GM10248 (cell line): ENCODE data around the gene SZT2.
"Not testable (repeated sequence)": the region's sequence is repeated elsewhere in the genome, so short reads cannot be mapped to it uniquely, and the experiment has no call there.

Source experiments
- CTCF ChIA-PET: fragments of 300-600 bp; sonication (Branson Sonifier 250); formaldehyde crosslinking; extraction: SDS; loops from one replicate; lab custom pipeline; 2021; ENCODE audit warnings: antibody characterized with exemption; lab: Yijun Ruan, JAX
- POLR2A ChIA-PET: fragments of 350-650 bp; sonication (Branson Sonifier 250); formaldehyde crosslinking; extraction: SDS; loops from one replicate; lab custom pipeline; 2020; ENCODE audit warnings: antibody characterized with exemption; lab: Yijun Ruan, JAX
- DNase-seq: peaks from one replicate; pipeline ENCODE4 v3.0.0; 2012; ENCODE audit errors: extremely low spot score
- CTCF ChIP-seq: IDR thresholded peaks from 2 replicates; pipeline ENCODE4 v1.5.1; 2012; ENCODE audit warnings: mild to moderate bottlenecking, low read depth; ENCODE audit errors: extremely low read depth, missing control alignments, control extremely low read depth

The SZT2 gene

GRCh38 chr1:43493661-43494450, 104.2 kb downstream of the SZT2 start:
- DNase-seq = no peak
- TF ChIP-seq CTCF = no peak
- ChIA-PET CTCF (no interaction called here), POLR2A (no interaction called here)

GRCh38 chr1:43495204-43495603, 105.5 kb downstream of the SZT2 start:
- ChIA-PET CTCF (interaction anchor here (0.6 kb wide), 1 partner anchor 16 kb away, joined by 3 read pairs; no protein-coding TSS in a partner anchor), POLR2A (no interaction called here)
- no peak for TF ChIP-seq CTCF
- no peak for DNase-seq

GRCh38 chr1:43499898-43500297, 110.2 kb downstream of the SZT2 start:
- TF ChIP-seq CTCF = no peak
- ChIA-PET POLR2A (no interaction called here), CTCF (interaction anchor here (0.7 to 1.1 kb wide), 2 partner anchors 211 to 435 kb away, joined by 3 to 5 read pairs; no protein-coding TSS in a partner anchor)
- no peak for DNase-seq

DNA sequence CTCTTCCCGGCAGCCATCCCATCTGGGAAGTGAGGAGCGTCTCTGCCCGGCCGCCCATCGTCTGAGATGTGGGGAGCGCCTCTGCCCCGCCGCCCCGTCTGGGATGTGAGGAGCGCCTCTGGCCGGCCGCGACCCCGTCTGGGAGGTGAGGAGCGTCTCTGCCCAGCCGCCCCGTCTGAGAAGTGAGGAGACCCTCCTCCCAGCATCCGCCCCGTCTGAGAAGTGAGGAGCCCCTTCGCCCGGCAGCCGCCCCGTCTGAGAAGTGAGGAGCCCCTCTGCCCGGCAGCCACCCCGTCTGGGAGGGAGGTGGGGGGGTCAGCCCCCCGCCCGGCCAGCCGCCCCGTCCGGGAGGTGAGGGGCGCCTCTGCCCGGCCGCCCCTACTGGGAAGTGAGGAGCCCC, 112.1 kb downstream of the SZT2 start:
- DNase-seq, POLR2A ChIA-PET, CTCF ChIA-PET: not testable (repeated sequence)

GRCh38 chr1:43503534-43503933, 113.8 kb downstream of the SZT2 start:
- ChIA-PET POLR2A (no interaction called here), CTCF (no interaction called here)
- no peak for DNase-seq
- TF ChIP-seq CTCF = no peak
